ENCODE measurements around the gene TFDP1. TPM values are rescaled to one million over a fixed set of nuclear protein-coding genes. Genes with fewer than 3 reads are reported as not detected.

Gene TFDP1
- total RNA-seq, 6 donors from 2014 or later: 23.2 to 45.2 (median 37.9) TPM

GRCh38 chr13:113616991-113617749 lies 32.6 kb downstream of the TFDP1 start:
- 80 to 82% methylated on average over 10 to 18 of the region's 18 CpGs for WGBS, 2 donors
- H3K4me1 ChIP-seq: peaks cover 0 to 7% (median 5%) of the 10 kb centered on the region in 4 donors
- TF ChIP-seq POLR2AphosphoS5 (IDR thresholded peaks at IDR 0.05) (no peak), POLR2A (IDR thresholded peaks at IDR 0.05) (no peak), EP300 (IDR thresholded peaks at IDR 0.05) (no peak)
- TF ChIP-seq, protein P1, sequence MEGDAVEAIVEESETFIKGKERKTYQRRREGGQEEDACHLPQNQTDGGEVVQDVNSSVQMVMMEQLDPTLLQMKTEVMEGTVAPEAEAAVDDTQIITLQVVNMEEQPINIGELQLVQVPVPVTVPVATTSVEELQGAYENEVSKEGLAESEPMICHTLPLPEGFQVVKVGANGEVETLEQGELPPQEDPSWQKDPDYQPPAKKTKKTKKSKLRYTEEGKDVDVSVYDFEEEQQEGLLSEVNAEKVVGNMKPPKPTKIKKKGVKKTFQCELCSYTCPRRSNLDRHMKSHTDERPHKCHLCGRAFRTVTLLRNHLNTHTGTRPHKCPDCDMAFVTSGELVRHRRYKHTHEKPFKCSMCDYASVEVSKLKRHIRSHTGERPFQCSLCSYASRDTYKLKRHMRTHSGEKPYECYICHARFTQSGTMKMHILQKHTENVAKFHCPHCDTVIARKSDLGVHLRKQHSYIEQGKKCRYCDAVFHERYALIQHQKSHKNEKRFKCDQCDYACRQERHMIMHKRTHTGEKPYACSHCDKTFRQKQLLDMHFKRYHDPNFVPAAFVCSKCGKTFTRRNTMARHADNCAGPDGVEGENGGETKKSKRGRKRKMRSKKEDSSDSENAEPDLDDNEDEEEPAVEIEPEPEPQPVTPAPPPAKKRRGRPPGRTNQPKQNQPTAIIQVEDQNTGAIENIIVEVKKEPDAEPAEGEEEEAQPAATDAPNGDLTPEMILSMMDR (IDR thresholded peaks at IDR 0.05): no peak
- H3K27ac ChIP-seq: peak overlapping the region; percentile 54 to 78 (median 62)
- DNase-seq (peak in 1 of 2 donors; percentile 54), ATAC-seq (ENCODE audit: low FRiP score in 2 of 2) (peak in 1 of 2 donors; percentile 31)
- no peaks in the 10 kb centered on the region for H3K9me3 ChIP-seq
- H3K4me3 ChIP-seq: no peak overlapping the region
- peaks cover 0 to 9% (median 4%) of the 10 kb centered on the region in 4 donors for H3K36me3 ChIP-seq
- H3K27me3 ChIP-seq: no peaks in the 10 kb centered on the region

- ATAC-seq (ENCODE audit: low FRiP score in 2 of 2): no peak
- no peak overlapping the region for H3K4me3 ChIP-seq
- WGBS, 2 donors: 96% methylated on average over 5 of the region's 5 CpGs
- TF ChIP-seq, protein P1 (IDR thresholded peaks at IDR 0.05): no peak
- TF ChIP-seq POLR2AphosphoS5 (IDR thresholded peaks at IDR 0.05) (no peak), POLR2A (IDR thresholded peaks at IDR 0.05) (no peak), EP300 (IDR thresholded peaks at IDR 0.05) (no peak)
- H3K36me3 ChIP-seq: peaks cover 0 to 9% (median under 1%) of the 10 kb centered on the region in 4 donors
- DNase-seq: no peak
- H3K4me1 ChIP-seq: peaks cover 0 to 7% (median 5%) of the 10 kb centered on the region in 4 donors
- H3K27ac ChIP-seq: no peak overlapping the region
- no peaks in the 10 kb centered on the region for H3K27me3 ChIP-seq
- H3K9me3 ChIP-seq: no peaks in the 10 kb centered on the region
These were observed 33.4 kb downstream of the TFDP1 start for GRCh38 chr13:113617961-113618360.

GRCh38 chr13:113618455-113618854 lies 33.9 kb downstream of the TFDP1 start:
- DNase-seq (peak in 1 of 2 donors; percentile 64), ATAC-seq (ENCODE audit: low FRiP score in 2 of 2) (no peak)
- no peaks in the 10 kb centered on the region for H3K9me3 ChIP-seq
- no peak overlapping the region for H3K4me3 ChIP-seq
- TF ChIP-seq, protein P1 (IDR thresholded peaks at IDR 0.05): no peak
- TF ChIP-seq POLR2AphosphoS5 (IDR thresholded peaks at IDR 0.05) (no peak), EP300 (IDR thresholded peaks at IDR 0.05) (no peak), POLR2A (IDR thresholded peaks at IDR 0.05) (no peak)
- H3K4me1 ChIP-seq: peaks cover 0 to 7% (median 5%) of the 10 kb centered on the region in 4 donors
- H3K36me3 ChIP-seq: peaks cover 0 to 13% (median 0%) of the 10 kb centered on the region in 4 donors
- no peaks in the 10 kb centered on the region for H3K27me3 ChIP-seq
- WGBS, 2 donors: 92 to 94% methylated on average over 7 of the region's 7 CpGs
- H3K27ac ChIP-seq: no peak overlapping the region

DNA sequence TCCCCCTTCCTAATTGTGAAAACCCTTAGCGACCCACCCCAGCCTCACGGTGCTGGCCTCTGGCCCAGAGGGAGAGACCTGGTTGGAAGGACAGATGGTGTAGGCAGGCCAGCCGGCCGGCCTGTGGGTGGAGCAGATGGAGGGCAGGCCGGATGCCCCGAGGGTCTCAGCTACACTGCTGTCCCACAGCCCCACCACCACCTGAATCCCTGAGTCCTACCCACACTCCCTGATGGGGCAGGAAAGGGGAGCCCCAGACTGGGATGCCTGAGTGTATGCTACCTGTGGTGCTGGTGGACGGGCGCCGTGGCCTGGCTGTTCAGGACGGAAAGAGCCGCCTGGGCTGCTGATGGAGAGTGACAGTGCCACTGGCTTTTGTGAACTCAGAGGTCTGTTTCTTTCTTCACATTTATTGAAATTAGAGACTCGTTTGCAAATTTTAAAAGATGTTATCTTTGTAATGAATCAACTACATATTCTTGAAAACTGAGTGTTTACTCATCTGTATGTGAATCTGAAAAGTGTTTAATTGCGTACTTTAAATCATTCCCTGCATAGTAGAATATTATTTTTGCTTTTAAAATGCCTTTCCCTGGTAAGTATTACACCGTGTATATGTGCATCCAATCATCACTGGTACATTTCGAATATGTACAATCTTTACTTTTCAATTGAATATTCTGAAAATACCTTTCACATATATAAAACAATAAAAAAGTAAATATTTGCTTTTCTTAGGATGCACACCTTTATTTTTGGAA lies 35.7 kb downstream of the TFDP1 start:
- Histone ChIP-seq H3K27me3 (no peaks in the 10 kb centered on the region), H3K4me3 (no peak overlapping the region), H3K36me3 (peaks cover 0 to 19% (median 4%) of the 10 kb centered on the region in 4 donors), H3K4me1 (peaks cover 0 to 7% (median 5%) of the 10 kb centered on the region in 4 donors), H3K27ac (no peak overlapping the region), H3K9me3 (no peaks in the 10 kb centered on the region)
- WGBS, 2 donors: 81 to 86% methylated on average over 10 to 15 of the region's 15 CpGs
- peak in 1 of 2 donors; percentile 54 for DNase-seq
- TF ChIP-seq POLR2A (IDR thresholded peaks at IDR 0.05) (no peak), POLR2AphosphoS5 (IDR thresholded peaks at IDR 0.05) (no peak), EP300 (IDR thresholded peaks at IDR 0.05) (no peak)
- TF ChIP-seq, protein P1 (IDR thresholded peaks at IDR 0.05): no peak
- no peak for ATAC-seq (ENCODE audit: low FRiP score in 2 of 2)
